ENCODE measurements around the gene BICC1.
A peak's percentile ranks its signal among the peaks of the same experiment; 100 is the strongest.

BICC1 gene

GRCh38 chr10:58741673-58742072 lies 229.0 kb downstream of the BICC1 start:
- DNase-seq (ENCODE audit: low read depth, low spot score), result no peak

- no peak for DNase-seq (ENCODE audit: low read depth, low spot score)
Measured at GRCh38 chr10:58742141-58742540, 229.5 kb downstream of the BICC1 start.

- DNase-seq (ENCODE audit: low read depth, low spot score), result peak; percentile 60
Measured at GRCh38 chr10:58743466-58744115, 230.9 kb downstream of the BICC1 start.

- DNase-seq (ENCODE audit: low read depth, low spot score), result no peak
Measured at GRCh38 chr10:58746474-58747185, 234.0 kb downstream of the BICC1 start.

GRCh38 chr10:58747687-58748086 lies 235.0 kb downstream of the BICC1 start:
- DNase-seq (ENCODE audit: low read depth, low spot score), result no peak

GRCh38 chr10:58752665-58753064 lies 240.0 kb downstream of the BICC1 start:
- no peak for DNase-seq (ENCODE audit: low read depth, low spot score)

- no peak for DNase-seq (ENCODE audit: low read depth, low spot score)
Measured at GRCh38 chr10:58753425-58753824, 240.8 kb downstream of the BICC1 start.

DNA sequence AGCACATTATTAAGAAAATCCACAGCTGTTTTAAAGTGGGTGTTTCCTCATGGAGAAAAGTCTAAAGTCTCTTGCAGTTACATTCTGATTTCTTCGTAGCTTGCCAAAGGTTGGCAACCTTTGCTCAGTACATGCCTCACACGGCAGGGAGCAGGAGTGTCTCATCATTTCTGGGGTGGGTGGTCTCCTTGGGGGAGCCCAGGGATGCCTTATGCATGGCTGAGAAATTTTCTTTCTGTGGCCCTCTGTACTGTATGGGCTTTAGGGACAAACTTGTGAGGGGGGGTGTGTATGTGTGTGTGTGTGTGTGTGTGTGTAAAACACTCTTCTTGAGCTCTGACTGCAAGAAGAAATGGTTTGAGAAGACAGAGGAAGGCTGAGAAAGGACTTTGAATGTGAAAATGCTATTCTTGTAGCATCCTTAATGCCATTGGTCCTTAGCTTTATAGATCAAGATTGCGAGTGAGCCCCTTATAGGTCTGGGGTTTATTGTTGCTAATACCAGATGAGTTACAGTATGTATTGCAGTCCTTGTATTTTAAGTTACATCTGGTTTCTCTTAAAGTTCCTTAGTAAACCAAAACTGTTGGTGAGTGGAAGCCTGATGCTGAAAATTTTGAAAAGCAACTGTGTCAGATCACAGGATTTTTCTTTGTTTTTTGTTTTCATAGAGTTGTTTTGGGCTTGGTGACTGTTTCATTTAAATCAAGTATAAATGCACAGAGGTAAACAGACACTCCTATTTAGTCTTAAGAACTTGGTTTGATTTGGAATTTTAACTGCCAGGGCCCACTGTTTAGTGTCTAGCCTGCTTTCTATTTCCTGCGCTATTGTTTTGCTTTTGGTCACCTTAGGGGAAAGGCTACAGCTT lies 242.0 kb downstream of the BICC1 start:
- peak; percentile 60 for DNase-seq (ENCODE audit: low read depth, low spot score)

DNA sequence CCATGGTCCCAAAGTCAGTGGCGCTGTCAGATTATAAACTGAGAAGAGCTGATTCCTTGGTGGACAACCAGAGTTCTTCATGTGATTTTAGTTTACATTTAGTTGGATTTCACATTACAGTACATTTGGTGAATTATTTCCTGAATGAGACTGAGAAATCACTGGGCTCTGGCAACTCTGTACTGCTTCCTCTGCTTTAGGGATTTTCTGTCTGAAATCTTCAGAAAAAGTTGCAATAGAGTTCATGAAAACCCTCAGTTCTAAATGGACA lies 242.6 kb downstream of the BICC1 start:
- no peak for DNase-seq (ENCODE audit: low read depth, low spot score)

GRCh38 chr10:58755677-58756076 lies 243.0 kb downstream of the BICC1 start:
- no peak for DNase-seq (ENCODE audit: low read depth, low spot score)

DNA sequence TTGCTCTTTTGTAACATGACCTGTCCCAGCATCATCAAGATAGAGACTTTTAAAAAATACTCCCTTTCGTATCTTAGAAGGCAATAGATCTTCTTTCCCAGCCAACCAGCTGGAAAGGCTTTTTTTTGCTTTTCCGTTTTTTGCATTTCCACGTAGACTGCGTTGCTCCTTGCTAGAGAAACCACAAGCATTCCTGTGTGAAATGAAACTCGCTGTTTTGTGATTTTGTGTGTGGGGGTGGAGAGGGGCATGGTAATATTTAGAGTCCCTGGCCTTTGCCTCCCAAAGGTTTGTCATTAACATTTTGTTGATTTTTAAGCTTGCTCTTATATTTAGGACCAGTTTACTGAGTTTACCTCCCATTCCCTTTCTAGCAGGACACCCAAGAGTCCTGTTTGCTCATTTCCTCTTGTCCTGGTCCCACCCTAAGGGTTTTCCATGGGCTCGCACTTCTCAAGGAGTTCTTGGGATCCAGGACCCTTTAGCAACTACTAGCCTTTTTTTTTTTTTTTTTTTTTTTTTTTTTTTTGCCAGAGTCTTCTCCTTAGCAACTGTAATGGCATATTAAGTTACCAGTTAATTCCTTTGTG lies 243.6 kb downstream of the BICC1 start:
- no peak for DNase-seq (ENCODE audit: low read depth, low spot score)

GRCh38 chr10:58757352-58758065 lies 244.8 kb downstream of the BICC1 start:
- DNase-seq (ENCODE audit: low read depth, low spot score), result no peak

DNA sequence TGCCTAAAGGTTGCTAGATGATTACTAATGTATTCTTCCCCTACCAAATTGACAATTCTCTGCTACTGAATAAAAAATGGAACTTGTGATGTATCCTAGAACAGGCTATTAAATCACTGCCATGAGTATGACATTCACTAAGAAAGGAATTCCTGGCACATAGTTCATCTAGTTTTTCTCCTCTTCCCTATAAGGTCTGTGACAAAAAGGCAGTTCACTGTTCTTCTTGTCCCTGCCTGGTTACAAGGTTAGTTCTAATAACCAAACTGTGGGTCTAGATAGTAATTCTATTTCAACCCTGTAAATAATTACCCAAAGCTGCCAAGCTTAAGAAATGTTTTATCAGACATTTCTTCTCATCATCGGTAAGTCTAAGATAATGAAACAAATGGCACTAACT lies 245.6 kb downstream of the BICC1 start:
- DNase-seq (ENCODE audit: low read depth, low spot score), result no peak

DNA sequence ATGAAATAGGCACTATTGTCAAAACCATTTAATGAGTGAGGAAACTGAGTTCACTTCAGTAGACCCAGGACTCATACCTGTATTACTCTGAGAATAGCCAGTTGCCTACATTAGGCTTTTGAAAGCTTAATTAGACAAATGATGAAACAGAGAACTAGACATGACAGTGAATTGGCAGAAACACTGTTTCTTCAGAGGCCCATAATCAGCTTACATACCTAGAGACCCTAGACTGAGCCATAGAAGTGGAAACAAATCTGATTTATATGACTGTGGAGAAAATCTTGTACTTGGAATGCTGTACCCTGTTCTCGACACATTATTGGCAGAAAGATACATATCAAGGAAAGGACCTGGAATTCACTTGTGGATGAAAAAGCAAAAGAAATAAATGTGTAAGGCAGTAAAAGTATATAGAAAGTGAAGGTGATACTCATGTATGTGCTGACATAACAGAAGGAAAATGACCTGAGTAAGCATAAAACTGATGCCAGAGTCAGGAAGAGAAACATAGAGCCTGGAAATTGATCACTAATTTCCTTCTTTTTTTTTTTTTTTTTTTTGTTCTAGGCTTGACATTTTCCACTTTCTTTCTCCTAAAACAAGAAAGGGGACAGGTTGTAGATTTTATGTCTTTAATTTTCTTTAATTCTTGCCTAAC lies 251.5 kb downstream of the BICC1 start:
- no peak for DNase-seq (ENCODE audit: low read depth, low spot score)

DNA sequence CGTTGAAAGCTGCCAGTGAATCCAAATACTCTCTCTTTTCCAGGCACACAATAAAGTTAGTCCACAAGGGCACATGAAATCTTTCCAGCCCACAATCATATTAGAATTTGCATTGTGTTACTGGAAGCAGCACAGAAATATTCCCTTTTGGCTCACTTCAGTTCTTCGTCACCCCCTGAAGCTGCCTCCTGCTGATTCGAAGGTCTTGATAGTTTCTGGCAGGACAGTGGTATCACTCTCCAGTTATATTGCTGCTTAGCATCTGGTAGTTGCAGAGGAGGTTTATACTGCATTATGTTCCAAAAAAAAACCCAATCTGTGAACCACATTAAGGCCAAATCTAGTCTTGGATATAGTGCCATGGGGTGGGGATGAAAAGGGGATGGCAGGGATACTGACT lies 253.2 kb downstream of the BICC1 start:
- DNase-seq (ENCODE audit: low read depth, low spot score), result no peak

DNA sequence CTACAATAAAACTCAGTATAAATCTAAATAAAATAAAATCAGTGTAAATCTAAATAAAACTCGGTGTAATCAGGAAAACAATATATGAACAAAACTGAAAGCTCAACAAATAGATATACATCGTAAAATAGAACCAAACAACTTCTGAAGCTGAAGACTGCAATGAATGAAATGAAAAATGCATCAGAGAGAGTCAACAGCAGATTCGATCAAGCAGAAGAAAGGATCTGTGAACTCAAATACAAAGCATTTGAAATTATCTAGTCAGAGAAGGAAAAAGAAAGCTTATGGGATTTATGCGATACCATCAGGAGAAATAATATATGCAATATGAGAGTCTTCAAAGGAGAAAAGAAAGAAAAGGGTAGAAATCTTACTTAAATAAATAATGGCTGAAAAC lies 255.0 kb downstream of the BICC1 start:
- no peak for DNase-seq (ENCODE audit: low read depth, low spot score)

DNA sequence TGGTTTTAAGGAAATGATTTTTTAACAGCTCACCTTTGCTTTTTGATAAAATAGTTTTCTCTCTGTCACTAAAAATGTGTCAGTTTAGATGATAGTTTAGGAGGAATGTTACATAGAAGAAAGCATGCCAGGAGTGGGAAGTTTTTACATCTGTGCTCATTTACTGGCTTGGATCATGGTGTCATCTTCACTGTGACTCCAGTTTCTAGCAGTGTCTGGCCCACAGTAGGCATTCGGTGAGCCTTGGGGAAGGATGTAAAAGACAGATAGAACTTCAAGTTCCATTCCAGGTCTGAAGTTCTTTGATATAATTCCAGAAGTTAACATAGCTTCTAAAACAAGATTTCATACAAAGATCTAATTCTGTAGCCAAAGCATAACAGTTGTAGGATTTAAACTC lies 259.2 kb downstream of the BICC1 start:
- no peak for DNase-seq (ENCODE audit: low read depth, low spot score)

GRCh38 chr10:58772758-58773157 lies 260.1 kb downstream of the BICC1 start:
- DNase-seq (ENCODE audit: low read depth, low spot score), result no peak

- no peak for DNase-seq (ENCODE audit: low read depth, low spot score)
Measured at GRCh38 chr10:58773341-58773740, 260.7 kb downstream of the BICC1 start.

- DNase-seq (ENCODE audit: low read depth, low spot score), result no peak
Measured at GRCh38 chr10:58773944-58774343, 261.3 kb downstream of the BICC1 start.

- DNase-seq (ENCODE audit: low read depth, low spot score), result no peak
Measured at GRCh38 chr10:58775960-58776567, 263.4 kb downstream of the BICC1 start.
